ENCODE measurements around the gene AADAT. TPM values are rescaled to one million over a fixed set of nuclear protein-coding genes. Genes with fewer than 3 reads are reported as not detected.

AADAT gene
- total RNA-seq, 2 donors from 2014 or later = 4.4 to 5.3 TPM

DNA sequence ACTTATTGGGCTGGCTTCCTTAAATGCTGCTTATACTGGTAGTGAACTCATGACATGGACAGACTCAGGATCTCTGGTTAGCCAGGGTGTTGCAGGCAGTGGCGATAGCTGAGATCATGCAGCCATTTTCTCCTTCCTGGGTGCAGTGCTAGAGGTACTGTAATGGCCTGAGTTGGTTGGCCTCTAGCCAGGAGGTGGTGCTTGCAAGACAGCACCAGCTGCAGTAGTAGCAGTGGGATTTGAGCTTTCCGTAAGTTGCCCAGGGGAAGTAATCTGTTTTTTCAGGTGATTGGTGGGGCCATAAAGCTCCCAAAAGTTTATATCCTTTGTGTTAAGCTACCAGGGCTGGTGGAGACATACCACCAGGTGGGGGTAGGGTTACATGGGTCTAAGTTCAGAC lies 45.1 kb upstream of the AADAT start:
- ATAC-seq (no peak), DNase-seq (peak in 1 of 4 donors; percentile 12)
- Histone ChIP-seq H3K36me3 (replicated peaks in 1 of 2; ENCODE audit: insufficient read depth in 1 of 2, low read depth in 2 of 2) (no peaks in the 10 kb centered on the region), H3K9me3 (no peaks in the 10 kb centered on the region), H3K4me3 (no peak overlapping the region), H3K4me1 (peaks cover 4% of the 10 kb centered on the region), H3K27ac (no peak overlapping the region), H3K27me3 (no peaks in the 10 kb centered on the region)
- intact Hi-C loops (cut with DNase I) = no loop called here
- WGBS, 2 donors = 70% methylated on average over 2 of the region's 2 CpGs; no CpG with 5 or more reads in 1 of the 2 donors
- TF ChIP-seq POLR2A (IDR thresholded peaks at IDR 0.05) (no peak), CTCF (IDR thresholded peaks at IDR 0.05) (no peak)

GRCh38 chr4:170128219-170128804 lies 38.6 kb upstream of the AADAT start:
- TF ChIP-seq POLR2A (IDR thresholded peaks at IDR 0.05) = no peak
- no peak for TF ChIP-seq CTCF (IDR thresholded peaks at IDR 0.05)
- WGBS, 2 donors = 66 to 71% methylated on average over 9 of the region's 9 CpGs
- Histone ChIP-seq H3K4me3 (no peak overlapping the region), H3K9me3 (no peaks in the 10 kb centered on the region), H3K36me3 (replicated peaks in 1 of 2; ENCODE audit: insufficient read depth in 1 of 2, low read depth in 2 of 2) (no peaks in the 10 kb centered on the region), H3K27ac (no peak overlapping the region), H3K4me1 (no peaks in the 10 kb centered on the region), H3K27me3 (no peaks in the 10 kb centered on the region)
- intact Hi-C loops (cut with DNase I) = no loop called here
- DNase-seq = no peak
- ATAC-seq = no peak

DNA sequence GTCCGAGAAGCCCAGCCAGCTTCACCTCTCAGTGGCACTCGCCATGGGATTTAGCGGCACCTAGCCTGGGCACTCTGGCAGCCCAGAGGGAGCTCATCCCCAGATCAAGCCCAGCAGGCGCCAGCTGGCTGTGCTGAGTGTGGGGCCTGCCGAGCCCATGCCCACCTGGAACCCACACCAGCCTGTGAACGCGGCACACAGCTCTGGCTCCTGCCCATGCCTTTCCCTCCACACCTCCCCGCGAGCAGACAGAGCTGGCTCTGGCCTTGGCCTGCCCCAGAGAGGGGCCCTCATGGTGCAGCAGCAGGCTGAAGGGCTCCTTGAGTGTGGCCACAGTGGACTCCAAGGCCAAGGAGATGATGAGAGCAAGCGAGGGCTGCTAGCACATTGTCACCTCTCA lies 38.0 kb upstream of the AADAT start:
- WGBS, 2 donors = 75 to 100% methylated on average over 2 to 10 of the region's 10 CpGs
- no peak for ATAC-seq

GRCh38 chr4:170124406-170124805 lies 34.6 kb upstream of the AADAT start:
- Histone ChIP-seq H3K4me3 (no peak overlapping the region), H3K27me3 (no peaks in the 10 kb centered on the region), H3K27ac (no peak overlapping the region), H3K4me1 (no peaks in the 10 kb centered on the region), H3K36me3 (replicated peaks in 1 of 2; ENCODE audit: insufficient read depth in 1 of 2, low read depth in 2 of 2) (no peaks in the 10 kb centered on the region), H3K9me3 (no peaks in the 10 kb centered on the region)
- intact Hi-C loops (cut with DNase I) = no loop called here
- DNase-seq = no peak
- ATAC-seq = no peak
- TF ChIP-seq CTCF (IDR thresholded peaks at IDR 0.05) (no peak), POLR2A (IDR thresholded peaks at IDR 0.05) (no peak)

More for the DNA sequence above, 38.0 kb upstream of the AADAT start:
- DNase-seq = no peak
- Histone ChIP-seq H3K36me3 (replicated peaks in 1 of 2; ENCODE audit: insufficient read depth in 1 of 2, low read depth in 2 of 2) (no peaks in the 10 kb centered on the region), H3K4me1 (no peaks in the 10 kb centered on the region), H3K27me3 (no peaks in the 10 kb centered on the region), H3K9me3 (no peaks in the 10 kb centered on the region), H3K27ac (no peak overlapping the region), H3K4me3 (no peak overlapping the region)
- intact Hi-C loops (cut with DNase I) = no loop called here
- TF ChIP-seq CTCF (IDR thresholded peaks at IDR 0.05) (no peak), POLR2A (IDR thresholded peaks at IDR 0.05) (no peak)

DNA sequence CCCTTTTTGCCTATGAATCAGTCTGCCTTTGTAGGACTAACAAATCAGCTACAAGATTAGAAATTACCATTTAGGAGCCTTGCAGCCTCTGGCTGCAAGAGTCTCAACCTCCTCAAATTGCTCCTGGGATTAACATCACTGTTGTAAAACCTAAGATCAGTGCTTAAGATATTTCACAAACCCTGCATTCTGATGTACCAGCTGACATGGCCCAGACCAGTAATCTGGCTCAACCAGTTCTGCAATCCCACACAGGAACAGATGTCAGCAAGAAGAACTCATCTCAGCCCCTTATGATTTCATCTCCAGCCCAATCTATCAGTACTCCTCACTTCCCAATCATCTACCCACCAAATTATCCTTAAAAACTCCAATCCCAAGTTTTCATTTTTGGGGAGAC lies 32.5 kb upstream of the AADAT start:
- ATAC-seq (no peak), DNase-seq (no peak)
- intact Hi-C loops (cut with DNase I) = no loop called here
- no peaks in the 10 kb centered on the region for H3K27me3 ChIP-seq
- no peaks in the 10 kb centered on the region for H3K9me3 ChIP-seq
- no peak overlapping the region for H3K4me3 ChIP-seq
- H3K4me1 ChIP-seq = no peaks in the 10 kb centered on the region
- no peak overlapping the region for H3K27ac ChIP-seq
- H3K36me3 ChIP-seq (replicated peaks in 1 of 2; ENCODE audit: insufficient read depth in 1 of 2, low read depth in 2 of 2) = no peaks in the 10 kb centered on the region
- TF ChIP-seq CTCF (IDR thresholded peaks at IDR 0.05) (no peak), POLR2A (IDR thresholded peaks at IDR 0.05) (no peak)

Measured in body of pancreas (tissue), 4 donors.